ENCODE data around the gene KNCN. TPM values are rescaled to one million over a fixed set of nuclear protein-coding genes. Genes with fewer than 3 reads are reported as not detected.

KNCN gene
- total and polyA plus RNA-seq, 7 donors: not detected

GRCh38 chr1:46583494-46583893, 32.0 kb upstream of the KNCN start:
- Histone ChIP-seq H3K36me3 (peaks cover 16 to 82% (median 35%) of the 10 kb centered on the region in 4 donors), H3K4me1 (no peaks in the 10 kb centered on the region), H3K9me3 (no peaks in the 10 kb centered on the region), H3K4me3 (no peak overlapping the region), H3K27me3 (no peaks in the 10 kb centered on the region), H3K27ac (no peak overlapping the region)
- intact Hi-C loops (cut with DNase I): no loop called here
- TF ChIP-seq EP300 (IDR thresholded peaks at IDR 0.05) (no peak), POLR2AphosphoS5 (IDR thresholded peaks at IDR 0.05) (no peak), POLR2A (IDR thresholded peaks at IDR 0.05) (no peak), CTCF (IDR thresholded peaks at IDR 0.05) (no peak)
- DNase-seq: no peak
- WGBS, 2 donors: 91 to 94% methylated on average over 5 of the region's 5 CpGs

GRCh38 chr1:46582972-46583371, 31.5 kb upstream of the KNCN start:
- no peaks in the 10 kb centered on the region for H3K4me1 ChIP-seq
- H3K4me3 ChIP-seq: no peak overlapping the region
- no peaks in the 10 kb centered on the region for H3K9me3 ChIP-seq
- peaks cover 16 to 87% (median 35%) of the 10 kb centered on the region in 4 donors for H3K36me3 ChIP-seq
- WGBS, 2 donors: 86 to 91% methylated on average over 7 of the region's 7 CpGs
- no peak for TF ChIP-seq POLR2A (IDR thresholded peaks at IDR 0.05)
- no peak for TF ChIP-seq EP300 (IDR thresholded peaks at IDR 0.05)
- TF ChIP-seq POLR2AphosphoS5 (IDR thresholded peaks at IDR 0.05): no peak
- no peak for TF ChIP-seq CTCF (IDR thresholded peaks at IDR 0.05)
- H3K27ac ChIP-seq: no peak overlapping the region
- H3K27me3 ChIP-seq: no peaks in the 10 kb centered on the region
- no peak for DNase-seq
- intact Hi-C loops (cut with DNase I): no loop called here

GRCh38 chr1:46581681-46582455, 30.4 kb upstream of the KNCN start:
- intact Hi-C loops (cut with DNase I): no loop called here
- WGBS, 2 donors: 79 to 90% methylated on average over 4 of the region's 4 CpGs
- no peak for TF ChIP-seq POLR2A (IDR thresholded peaks at IDR 0.05)
- no peak for TF ChIP-seq CTCF (IDR thresholded peaks at IDR 0.05)
- TF ChIP-seq POLR2AphosphoS5 (IDR thresholded peaks at IDR 0.05): no peak
- TF ChIP-seq EP300 (IDR thresholded peaks at IDR 0.05): no peak
- H3K9me3 ChIP-seq: no peaks in the 10 kb centered on the region
- no peak for DNase-seq
- H3K4me1 ChIP-seq: no peaks in the 10 kb centered on the region
- H3K27me3 ChIP-seq: no peaks in the 10 kb centered on the region
- peaks cover 21 to 94% (median 28%) of the 10 kb centered on the region in 4 donors for H3K36me3 ChIP-seq
- H3K4me3 ChIP-seq: no peak overlapping the region
- H3K27ac ChIP-seq: no peak overlapping the region

GRCh38 chr1:46580140-46580903, 28.9 kb upstream of the KNCN start:
- TF ChIP-seq EP300 (IDR thresholded peaks at IDR 0.05) (no peak), POLR2A (IDR thresholded peaks at IDR 0.05) (no peak), POLR2AphosphoS5 (IDR thresholded peaks at IDR 0.05) (no peak), CTCF (IDR thresholded peaks at IDR 0.05) (no peak)
- Histone ChIP-seq H3K27ac (no peak overlapping the region), H3K9me3 (no peaks in the 10 kb centered on the region), H3K27me3 (no peaks in the 10 kb centered on the region), H3K36me3 (peaks cover 21 to 90% (median 29%) of the 10 kb centered on the region in 4 donors), H3K4me1 (peaks cover 0 to 9% (median 2%) of the 10 kb centered on the region in 4 donors), H3K4me3 (no peak overlapping the region)
- intact Hi-C loops (cut with DNase I): no loop called here
- DNase-seq: no peak
- WGBS, 2 donors: 77 to 92% methylated on average over 6 of the region's 6 CpGs
